ENCODE data around the gene ABHD12. TPM values are rescaled to one million over a fixed set of nuclear protein-coding genes. Genes with fewer than 3 reads are reported as not detected.

Gene ABHD12
- polyA plus RNA-seq, 1 donor (not counting 4 experiments of a cell fraction or from before 2014, with no cell fraction given) = 11.2 TPM

DNA sequence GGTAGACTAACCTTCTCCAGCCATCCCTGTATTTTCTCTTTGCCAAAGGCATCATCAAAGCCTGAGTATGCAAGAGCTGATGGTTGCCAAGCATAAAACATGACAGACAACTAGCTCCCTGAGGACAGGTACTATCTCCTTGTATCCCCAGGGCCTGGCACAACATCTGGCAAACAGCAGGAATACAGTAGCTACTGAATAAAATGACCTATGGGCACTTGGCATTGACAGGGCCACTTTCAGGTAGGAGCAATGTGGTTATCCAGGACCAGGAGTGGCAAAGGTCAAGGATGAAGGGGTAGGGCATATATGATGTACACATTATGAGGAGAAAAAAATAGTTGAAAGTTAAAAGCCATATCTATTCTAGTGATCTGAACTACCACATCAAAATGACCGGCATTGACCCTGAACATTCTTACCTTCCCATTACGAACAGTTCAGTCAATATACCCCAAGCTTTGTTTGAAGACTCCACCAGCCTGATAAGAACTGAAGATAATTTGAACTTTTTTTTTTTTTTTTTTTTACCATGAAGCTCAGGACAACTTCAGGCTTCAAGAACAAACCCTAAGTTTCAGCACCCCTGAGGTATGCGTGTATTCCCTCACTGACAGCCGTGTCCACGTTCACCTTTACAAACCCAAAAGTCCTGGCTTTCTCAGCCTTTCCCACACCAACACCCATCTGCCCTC, 12.3 kb downstream of the ABHD12 start:
- H3K79me2 ChIP-seq (ENCODE audit: control insufficient read depth, insufficient read depth, low read length) = peaks cover 28% of the 10 kb centered on the region
- dilution Hi-C loops (cut with MboI; ENCODE audit: extremely low pct_ligation_motif_present, low sequenced_read_pairs) = no loop called here

DNA sequence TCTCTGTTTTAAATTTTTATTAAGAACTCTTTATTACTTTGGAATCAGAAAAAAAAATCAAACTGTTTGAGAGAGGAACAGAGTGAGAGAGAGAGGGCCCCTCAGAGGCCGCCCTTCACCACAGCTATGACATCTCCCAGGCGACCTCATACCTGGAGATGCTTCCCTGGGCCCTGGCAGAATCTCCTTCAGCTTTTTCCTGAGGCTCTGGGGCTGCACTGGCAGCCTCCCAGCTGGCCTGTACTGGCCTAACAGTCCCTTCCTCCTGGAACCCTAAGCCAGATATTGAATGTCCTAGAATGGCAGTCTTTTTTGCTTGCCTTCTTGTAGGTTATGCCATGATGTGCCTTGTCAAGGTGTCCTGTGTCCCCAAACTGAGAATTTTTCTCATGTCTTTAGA, 13.7 kb downstream of the ABHD12 start:
- Histone ChIP-seq H3K4me3 (ENCODE audit: control insufficient read depth in 2 of 3, extremely low read depth in 1 of 3, insufficient read depth in 2 of 3, low read depth in 1 of 3, low read length in 3 of 3) (no peak overlapping the region), H3K27ac (ENCODE audit: control insufficient read depth, insufficient read depth, low read length) (no peak overlapping the region), H3K9me1 (ENCODE audit: control insufficient read depth, extremely low read depth, insufficient read depth, low read length) (no peaks in the 10 kb centered on the region), H3K36me3 (ENCODE audit: control insufficient read depth in 2 of 2, extremely low read depth in 1 of 2, insufficient read depth in 2 of 2, low read length in 2 of 2) (no peaks in the 10 kb centered on the region), H3K9ac (ENCODE audit: control insufficient read depth, extremely low read depth, insufficient read depth, low read length) (no peak overlapping the region), H3K27me3 (ENCODE audit: control insufficient read depth, extremely low read depth, insufficient read depth, low read length) (no peaks in the 10 kb centered on the region), H2AFZ (ENCODE audit: control insufficient read depth, low read length) (no peak overlapping the region), H3K4me2 (ENCODE audit: control insufficient read depth, extremely low read depth, insufficient read depth, low read depth, low read length) (no peak overlapping the region), H3K9me3 (ENCODE audit: control insufficient read depth, low read depth, low read length) (peaks cover 3% of the 10 kb centered on the region), H3K79me2 (ENCODE audit: control insufficient read depth, insufficient read depth, low read length) (peaks cover 25% of the 10 kb centered on the region), H4K20me1 (ENCODE audit: control insufficient read depth, extremely low read depth, insufficient read depth, low read length) (no peaks in the 10 kb centered on the region), H3K4me1 (ENCODE audit: control insufficient read depth, extremely low read depth, insufficient read depth, low read length) (peaks cover 3% of the 10 kb centered on the region)
- DNase-seq (ENCODE audit: low read depth, low spot score) (no peak), FAIRE-seq (no peak)
- dilution Hi-C loops (cut with MboI; ENCODE audit: extremely low pct_ligation_motif_present, low sequenced_read_pairs) = no loop called here
- no peak for TF ChIP-seq EZH2 (IDR thresholded peaks at IDR 0.05; ENCODE audit: low read length)
- TF ChIP-seq, protein P1, sequence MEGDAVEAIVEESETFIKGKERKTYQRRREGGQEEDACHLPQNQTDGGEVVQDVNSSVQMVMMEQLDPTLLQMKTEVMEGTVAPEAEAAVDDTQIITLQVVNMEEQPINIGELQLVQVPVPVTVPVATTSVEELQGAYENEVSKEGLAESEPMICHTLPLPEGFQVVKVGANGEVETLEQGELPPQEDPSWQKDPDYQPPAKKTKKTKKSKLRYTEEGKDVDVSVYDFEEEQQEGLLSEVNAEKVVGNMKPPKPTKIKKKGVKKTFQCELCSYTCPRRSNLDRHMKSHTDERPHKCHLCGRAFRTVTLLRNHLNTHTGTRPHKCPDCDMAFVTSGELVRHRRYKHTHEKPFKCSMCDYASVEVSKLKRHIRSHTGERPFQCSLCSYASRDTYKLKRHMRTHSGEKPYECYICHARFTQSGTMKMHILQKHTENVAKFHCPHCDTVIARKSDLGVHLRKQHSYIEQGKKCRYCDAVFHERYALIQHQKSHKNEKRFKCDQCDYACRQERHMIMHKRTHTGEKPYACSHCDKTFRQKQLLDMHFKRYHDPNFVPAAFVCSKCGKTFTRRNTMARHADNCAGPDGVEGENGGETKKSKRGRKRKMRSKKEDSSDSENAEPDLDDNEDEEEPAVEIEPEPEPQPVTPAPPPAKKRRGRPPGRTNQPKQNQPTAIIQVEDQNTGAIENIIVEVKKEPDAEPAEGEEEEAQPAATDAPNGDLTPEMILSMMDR (optimal IDR thresholded peaks at IDR 0.05 in 1 of 3, IDR thresholded peaks at IDR 0.05 in 1 of 3, conservative IDR thresholded peaks at IDR 0.05 in 1 of 3; ENCODE audit: extremely low read depth in 1 of 3, insufficient read depth in 2 of 3, low read length in 3 of 3) = no peak

More for the DNA sequence above, 12.3 kb downstream of the ABHD12 start:
- Histone ChIP-seq H2AFZ (ENCODE audit: control insufficient read depth, low read length) (no peak overlapping the region), H3K4me2 (ENCODE audit: control insufficient read depth, extremely low read depth, insufficient read depth, low read depth, low read length) (no peak overlapping the region), H3K9ac (ENCODE audit: control insufficient read depth, extremely low read depth, insufficient read depth, low read length) (no peak overlapping the region), H3K27me3 (ENCODE audit: control insufficient read depth, extremely low read depth, insufficient read depth, low read length) (no peaks in the 10 kb centered on the region), H3K27ac (ENCODE audit: control insufficient read depth, insufficient read depth, low read length) (no peak overlapping the region), H3K9me1 (ENCODE audit: control insufficient read depth, extremely low read depth, insufficient read depth, low read length) (no peaks in the 10 kb centered on the region), H3K36me3 (ENCODE audit: control insufficient read depth in 2 of 2, extremely low read depth in 1 of 2, insufficient read depth in 2 of 2, low read length in 2 of 2) (no peaks in the 10 kb centered on the region), H3K9me3 (ENCODE audit: control insufficient read depth, low read depth, low read length) (no peaks in the 10 kb centered on the region), H3K4me3 (ENCODE audit: control insufficient read depth in 2 of 3, extremely low read depth in 1 of 3, insufficient read depth in 2 of 3, low read depth in 1 of 3, low read length in 3 of 3) (no peak overlapping the region), H3K4me1 (ENCODE audit: control insufficient read depth, extremely low read depth, insufficient read depth, low read length) (no peaks in the 10 kb centered on the region), H4K20me1 (ENCODE audit: control insufficient read depth, extremely low read depth, insufficient read depth, low read length) (no peaks in the 10 kb centered on the region)
- TF ChIP-seq, protein P1 (optimal IDR thresholded peaks at IDR 0.05 in 1 of 3, IDR thresholded peaks at IDR 0.05 in 1 of 3, conservative IDR thresholded peaks at IDR 0.05 in 1 of 3; ENCODE audit: extremely low read depth in 1 of 3, insufficient read depth in 2 of 3, low read length in 3 of 3) = no peak
- TF ChIP-seq EZH2 (IDR thresholded peaks at IDR 0.05; ENCODE audit: low read length) = no peak
- no peak for FAIRE-seq
- no peak for DNase-seq (ENCODE audit: low read depth, low spot score)

Data from keratinocyte (primary cell).